DOHH2 (cell line): Measurements from ENCODE around the gene KCNAB1.

Experiments used
- H3F3A ChIP-seq: fragments of 200-600 bp; sonication (generic), shearing (Covaris generic); 2 replicates; pipeline ENCODE4 v1.6.0; 2016; ENCODE audit warnings: antibody characterized with exemption, mild to moderate bottlenecking; ENCODE audit not compliant: control insufficient read depth, insufficient read depth
- H3K27ac ChIP-seq: fragments of 200-600 bp; sonication (generic); 2 replicates; pipeline ENCODE4 v1.5.1; 2014; ENCODE audit warnings: low read depth, mild to moderate bottlenecking, low read length, moderate library complexity
- H3K27me3 ChIP-seq: fragments of 200-600 bp; sonication (generic); 2 replicates; pipeline ENCODE4 v1.6.1; 2014; ENCODE audit warnings: mild to moderate bottlenecking, low read length, mixed read lengths; ENCODE audit not compliant: control insufficient read depth
- H3K36me3 ChIP-seq: fragments of 200-600 bp; sonication (generic); 2 replicates; pipeline ENCODE4 v1.6.1; 2014; ENCODE audit warnings: mild to moderate bottlenecking, low read length, moderate library complexity, mixed read lengths; ENCODE audit not compliant: control insufficient read depth
- H3K4me1 ChIP-seq: fragments of 200-600 bp; sonication (generic); 2 replicates; pipeline ENCODE4 v1.6.1; 2014; ENCODE audit warnings: mild to moderate bottlenecking, low read length, mixed read lengths; ENCODE audit not compliant: control insufficient read depth
- H3K4me2 ChIP-seq: fragments of 200-600 bp; sonication (generic); 2 replicates; pipeline ENCODE4 v1.6.0; 2014; ENCODE audit warnings: mild to moderate bottlenecking, low read length, moderate library complexity
- H3K4me3 ChIP-seq: fragments of 200-600 bp; sonication (generic); 2 replicates; pipeline ENCODE4 v1.5.1; 2014; ENCODE audit warnings: mild to moderate bottlenecking, low read length, mixed read lengths
- H3K79me2 ChIP-seq: fragments of 200-600 bp; sonication (generic); 2 replicates; pipeline ENCODE4 v1.6.1; 2014; ENCODE audit warnings: mild to moderate bottlenecking, low read length, mixed read lengths; ENCODE audit not compliant: control insufficient read depth
- H3K9me2 ChIP-seq: fragments of 200-600 bp; sonication (generic); replicated peaks from 2 replicates; pipeline ENCODE4 v1.6.1; 2014; ENCODE audit warnings: mild to moderate bottlenecking, low read length, mixed read lengths; ENCODE audit not compliant: control insufficient read depth
- H3K9me3 ChIP-seq: fragments of 200-600 bp; sonication (generic); 2 replicates; pipeline ENCODE4 v1.6.1; 2014; ENCODE audit warnings: antibody characterized with exemption, low read length, mixed read lengths; ENCODE audit not compliant: control insufficient read depth, insufficient read depth
- H4K20me1 ChIP-seq: fragments of 200-600 bp; sonication (generic); 2 replicates; pipeline ENCODE4 v1.6.0; 2014; ENCODE audit warnings: low read depth, mild to moderate bottlenecking, antibody characterized with exemption, low read length, moderate library complexity; ENCODE audit not compliant: control insufficient read depth, insufficient read depth
- CTCF ChIP-seq: fragments of 200-600 bp; sonication (generic); IDR thresholded peaks from one replicate; pipeline ENCODE4 v1.5.1; 2014; ENCODE audit warnings: antibody characterized with exemption, mild to moderate bottlenecking, low read depth, low read length; ENCODE audit not compliant: poor library complexity, severe bottlenecking
- EZH2phosphoT487 ChIP-seq: fragments of 200-600 bp; sonication (generic); IDR thresholded peaks from 2 replicates; pipeline ENCODE4 v1.6.1; 2017; ENCODE audit warnings: borderline replicate concordance, mild to moderate bottlenecking, antibody characterized with exemption, low read length, moderate library complexity, mixed read lengths

Gene KCNAB1

DNA sequence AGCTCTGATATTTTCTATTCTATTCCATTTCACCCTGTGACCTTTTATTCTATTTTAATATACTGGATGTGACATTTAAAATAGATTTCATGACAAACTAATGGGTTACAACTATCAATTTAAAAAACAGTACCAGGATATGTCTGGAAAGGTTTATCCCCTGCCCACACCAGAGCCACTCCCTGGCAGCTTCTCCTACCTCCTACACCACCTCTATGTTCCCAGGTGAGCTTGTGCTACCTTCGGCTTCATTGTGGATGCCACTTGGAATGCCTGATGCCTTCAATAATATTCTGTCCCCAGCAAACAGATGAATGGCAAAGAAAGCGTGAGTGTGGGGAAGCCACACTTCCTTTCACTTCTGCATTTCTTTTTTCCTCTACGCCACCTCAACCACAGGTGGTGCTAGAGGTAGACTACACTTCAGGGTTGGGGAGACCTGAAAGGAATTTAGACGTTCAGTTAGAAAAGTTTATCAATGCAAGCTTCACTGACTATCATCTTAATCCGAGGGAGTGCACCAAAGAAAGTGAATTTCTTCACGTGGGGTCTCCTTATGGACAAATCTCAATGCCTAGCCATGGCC is 221.5 kb downstream of the KCNAB1 start:
- Histone ChIP-seq H3K9me3 (no peaks in the 10 kb centered on the region), H4K20me1 (no peaks in the 10 kb centered on the region), H3K27me3 (peaks cover 2% of the 10 kb centered on the region; the same call in 1 of the 2 replicates), H3F3A (no peaks in the 10 kb centered on the region), H3K4me3 (no peak overlapping the region), H3K36me3 (no peaks in the 10 kb centered on the region), H3K79me2 (no peaks in the 10 kb centered on the region), H3K4me2 (peak overlapping the region; percentile 0; the same call in 1 of the 2 replicates), H3K4me1 (peaks cover 6% of the 10 kb centered on the region), H3K9me2 (no peaks in the 10 kb centered on the region), H3K27ac (no peak overlapping the region)
- TF ChIP-seq CTCF (peak; percentile 46), EZH2phosphoT487 (no peak)

- no peaks in the 10 kb centered on the region for H3K9me2 ChIP-seq
- no peak overlapping the region for H3K4me2 ChIP-seq
- H3K4me1 ChIP-seq = peaks cover 6% of the 10 kb centered on the region
- no peaks in the 10 kb centered on the region for H3F3A ChIP-seq
- no peaks in the 10 kb centered on the region for H3K79me2 ChIP-seq
- H3K9me3 ChIP-seq = no peaks in the 10 kb centered on the region
- no peak for TF ChIP-seq CTCF
- no peak for TF ChIP-seq EZH2phosphoT487
- H3K27ac ChIP-seq = no peak overlapping the region
- no peaks in the 10 kb centered on the region for H4K20me1 ChIP-seq
- H3K4me3 ChIP-seq = no peak overlapping the region
- H3K36me3 ChIP-seq = no peaks in the 10 kb centered on the region
- H3K27me3 ChIP-seq = no peaks in the 10 kb centered on the region; the same call in 1 of the 2 replicates
Measured at GRCh38 chr3:156344215-156344614, 223.8 kb downstream of the KCNAB1 start.

GRCh38 chr3:156349111-156349510 is 228.7 kb downstream of the KCNAB1 start:
- H4K20me1 ChIP-seq = no peaks in the 10 kb centered on the region
- no peaks in the 10 kb centered on the region for H3K36me3 ChIP-seq
- no peaks in the 10 kb centered on the region for H3K9me3 ChIP-seq
- H3K9me2 ChIP-seq = no peaks in the 10 kb centered on the region
- no peaks in the 10 kb centered on the region for H3K79me2 ChIP-seq
- H3K4me2 ChIP-seq = no peak overlapping the region
- TF ChIP-seq CTCF (no peak), EZH2phosphoT487 (no peak)
- no peaks in the 10 kb centered on the region for H3K4me1 ChIP-seq
- no peaks in the 10 kb centered on the region; the same call in 1 of the 2 replicates for H3K27me3 ChIP-seq
- H3K4me3 ChIP-seq = no peak overlapping the region
- no peaks in the 10 kb centered on the region for H3F3A ChIP-seq
- H3K27ac ChIP-seq = no peak overlapping the region
